ENCODE measurements around the gene FBLN7. TPM values are rescaled to one million over a fixed set of nuclear protein-coding genes. Genes with fewer than 3 reads are reported as not detected.
A peak's percentile ranks its signal among the peaks of the same experiment; 100 is the strongest.

FBLN7 gene
- total RNA-seq, 1 donor from 2014 or later: under 0.01 TPM

DNA sequence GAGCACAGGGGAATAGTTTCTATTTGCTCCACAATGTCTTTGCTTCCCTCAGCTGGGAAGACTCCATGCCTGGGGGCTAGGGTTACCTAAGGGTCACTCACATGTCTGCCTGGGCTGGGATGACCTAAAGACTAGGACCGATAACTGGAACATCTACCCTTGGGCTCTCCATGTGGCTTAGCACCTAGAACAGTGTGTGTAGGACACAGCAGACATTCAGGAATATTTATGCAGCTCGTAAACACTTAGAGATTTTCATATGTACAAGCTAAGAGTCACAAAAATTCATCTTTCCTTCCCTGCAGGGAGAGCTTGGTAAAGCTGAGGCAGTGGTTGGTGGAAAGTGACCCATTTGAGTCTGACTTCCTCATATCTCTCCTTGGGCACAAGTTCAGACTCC lies 55.8 kb downstream of the FBLN7 start:
- Histone ChIP-seq H3K27me3 (ENCODE audit: control insufficient read depth, insufficient read depth, low read length) (no peaks in the 10 kb centered on the region), H3K36me3 (ENCODE audit: control insufficient read depth, insufficient read depth, low read length) (no peaks in the 10 kb centered on the region), H3K4me3 (ENCODE audit: low read depth, low read length) (no peak overlapping the region)
- FAIRE-seq: no peak
- TF ChIP-seq, protein P1, sequence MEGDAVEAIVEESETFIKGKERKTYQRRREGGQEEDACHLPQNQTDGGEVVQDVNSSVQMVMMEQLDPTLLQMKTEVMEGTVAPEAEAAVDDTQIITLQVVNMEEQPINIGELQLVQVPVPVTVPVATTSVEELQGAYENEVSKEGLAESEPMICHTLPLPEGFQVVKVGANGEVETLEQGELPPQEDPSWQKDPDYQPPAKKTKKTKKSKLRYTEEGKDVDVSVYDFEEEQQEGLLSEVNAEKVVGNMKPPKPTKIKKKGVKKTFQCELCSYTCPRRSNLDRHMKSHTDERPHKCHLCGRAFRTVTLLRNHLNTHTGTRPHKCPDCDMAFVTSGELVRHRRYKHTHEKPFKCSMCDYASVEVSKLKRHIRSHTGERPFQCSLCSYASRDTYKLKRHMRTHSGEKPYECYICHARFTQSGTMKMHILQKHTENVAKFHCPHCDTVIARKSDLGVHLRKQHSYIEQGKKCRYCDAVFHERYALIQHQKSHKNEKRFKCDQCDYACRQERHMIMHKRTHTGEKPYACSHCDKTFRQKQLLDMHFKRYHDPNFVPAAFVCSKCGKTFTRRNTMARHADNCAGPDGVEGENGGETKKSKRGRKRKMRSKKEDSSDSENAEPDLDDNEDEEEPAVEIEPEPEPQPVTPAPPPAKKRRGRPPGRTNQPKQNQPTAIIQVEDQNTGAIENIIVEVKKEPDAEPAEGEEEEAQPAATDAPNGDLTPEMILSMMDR (IDR thresholded peaks at IDR 0.05; ENCODE audit: insufficient read depth, low read length, severe bottlenecking): no peak
- no peak for DNase-seq (ENCODE audit: low read depth)

DNA sequence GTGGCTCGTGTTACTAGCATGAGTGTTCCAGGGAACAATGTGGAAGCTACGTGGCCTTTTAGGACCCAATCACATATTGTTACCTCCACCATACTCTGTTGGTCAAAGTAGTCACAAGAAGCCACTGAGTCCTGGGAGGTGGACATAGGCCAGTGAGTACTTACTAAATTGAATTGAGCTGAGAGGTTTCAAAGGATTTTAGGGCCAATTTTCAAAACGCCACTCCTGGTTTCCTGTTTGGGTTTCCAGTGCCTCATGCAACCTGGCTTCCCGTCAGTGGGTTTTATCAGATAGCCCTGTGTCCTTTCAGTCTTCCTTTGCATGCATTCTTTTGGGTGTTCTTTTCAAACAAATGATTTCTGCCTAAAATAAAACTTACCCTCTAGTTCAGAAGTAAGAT lies 56.3 kb downstream of the FBLN7 start:
- FAIRE-seq: no peak
- H3K36me3 ChIP-seq (ENCODE audit: control insufficient read depth, insufficient read depth, low read length): no peaks in the 10 kb centered on the region
- DNase-seq (ENCODE audit: low read depth): no peak

DNA sequence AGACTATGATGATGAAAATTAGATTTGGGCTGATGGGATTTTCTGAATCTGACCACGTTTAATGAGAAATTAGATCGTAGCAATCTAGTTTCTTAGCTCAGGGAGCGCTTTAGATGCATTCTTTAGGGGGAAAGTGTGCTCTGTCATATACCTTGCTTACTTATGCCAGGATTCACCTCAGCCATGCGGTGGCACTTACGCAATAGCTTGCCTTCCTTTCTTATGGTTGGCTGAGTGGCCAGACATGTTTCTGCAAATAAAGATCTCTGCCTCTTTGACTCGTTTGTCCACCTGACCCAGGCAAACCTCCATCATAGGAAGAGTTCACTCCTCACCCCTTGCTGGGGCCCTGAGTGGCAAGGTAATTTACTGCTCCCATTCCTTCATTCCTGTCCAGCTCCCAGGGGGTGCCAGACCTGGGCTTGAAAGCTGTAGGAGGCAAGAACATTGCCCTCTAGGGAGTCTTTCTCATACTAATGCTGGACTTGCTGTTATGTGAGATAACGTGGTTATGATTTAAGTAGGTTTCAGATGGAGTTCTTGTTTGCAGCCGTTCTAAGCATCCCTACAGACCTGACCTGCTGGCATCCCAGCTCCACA lies 57.1 kb downstream of the FBLN7 start:
- no peak for FAIRE-seq
- peak; percentile 52 for DNase-seq (ENCODE audit: low read depth)
- Histone ChIP-seq H3K4me3 (ENCODE audit: low read depth, low read length) (no peak overlapping the region), H3K27me3 (ENCODE audit: control insufficient read depth, insufficient read depth, low read length) (no peaks in the 10 kb centered on the region), H3K36me3 (ENCODE audit: control insufficient read depth, insufficient read depth, low read length) (no peaks in the 10 kb centered on the region)
- TF ChIP-seq, protein P1 (IDR thresholded peaks at IDR 0.05; ENCODE audit: insufficient read depth, low read length, severe bottlenecking): no peak

More for the DNA sequence above, 56.3 kb downstream of the FBLN7 start:
- TF ChIP-seq, protein P1 (IDR thresholded peaks at IDR 0.05; ENCODE audit: insufficient read depth, low read length, severe bottlenecking): no peak
- Histone ChIP-seq H3K27me3 (ENCODE audit: control insufficient read depth, insufficient read depth, low read length) (no peaks in the 10 kb centered on the region), H3K4me3 (ENCODE audit: low read depth, low read length) (no peak overlapping the region)

DNA sequence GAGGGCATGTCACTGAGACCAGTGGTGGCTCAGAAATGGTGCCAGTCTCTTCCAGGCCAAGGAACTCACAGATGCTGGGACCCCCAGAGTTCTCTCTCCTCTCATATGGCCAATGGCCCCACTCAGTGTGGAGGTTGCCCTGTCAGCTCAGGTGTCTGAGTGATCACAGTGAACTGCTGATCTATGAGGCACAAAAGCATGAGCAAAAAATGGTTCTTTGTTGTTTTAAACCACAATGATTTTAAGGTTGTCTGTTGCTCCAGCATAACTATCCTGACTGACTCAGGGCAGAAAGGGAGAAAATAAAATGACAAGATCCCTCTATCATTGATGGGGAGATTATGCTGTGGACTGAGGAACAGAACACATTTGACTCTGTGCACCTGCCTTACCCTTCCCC lies 57.8 kb downstream of the FBLN7 start:
- no peak for FAIRE-seq
- DNase-seq (ENCODE audit: low read depth): no peak

DNA sequence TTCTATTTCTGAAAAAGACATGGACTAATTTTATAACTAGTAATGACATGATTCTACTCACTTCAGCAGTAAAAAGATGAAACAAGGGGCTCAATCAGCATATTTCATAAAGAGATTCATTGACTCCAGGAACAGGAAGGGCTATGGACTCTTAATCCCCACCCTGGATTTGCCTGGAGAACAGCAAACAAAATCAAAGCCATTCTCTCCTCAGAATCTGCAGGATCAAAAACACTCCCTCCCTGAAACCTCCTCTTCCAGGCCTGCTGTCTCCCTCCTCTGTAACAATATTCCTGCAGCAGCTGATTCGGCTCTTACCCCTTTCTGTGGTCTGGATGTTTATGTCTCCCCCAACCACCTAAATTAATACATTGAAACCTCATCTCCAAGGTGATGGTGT lies 59.7 kb downstream of the FBLN7 start:
- H3K4me3 ChIP-seq (ENCODE audit: low read depth, low read length): no peak overlapping the region
- no peaks in the 10 kb centered on the region for H3K27me3 ChIP-seq (ENCODE audit: control insufficient read depth, insufficient read depth, low read length)
- H3K36me3 ChIP-seq (ENCODE audit: control insufficient read depth, insufficient read depth, low read length): no peaks in the 10 kb centered on the region
- FAIRE-seq: no peak
- TF ChIP-seq, protein P1 (IDR thresholded peaks at IDR 0.05; ENCODE audit: insufficient read depth, low read length, severe bottlenecking): no peak
- no peak for DNase-seq (ENCODE audit: low read depth)

More for the DNA sequence above, 57.8 kb downstream of the FBLN7 start:
- H3K4me3 ChIP-seq (ENCODE audit: low read depth, low read length): no peak overlapping the region
- no peaks in the 10 kb centered on the region for H3K36me3 ChIP-seq (ENCODE audit: control insufficient read depth, insufficient read depth, low read length)
- TF ChIP-seq, protein P1 (IDR thresholded peaks at IDR 0.05; ENCODE audit: insufficient read depth, low read length, severe bottlenecking): no peak
- H3K27me3 ChIP-seq (ENCODE audit: control insufficient read depth, insufficient read depth, low read length): no peaks in the 10 kb centered on the region

DNA sequence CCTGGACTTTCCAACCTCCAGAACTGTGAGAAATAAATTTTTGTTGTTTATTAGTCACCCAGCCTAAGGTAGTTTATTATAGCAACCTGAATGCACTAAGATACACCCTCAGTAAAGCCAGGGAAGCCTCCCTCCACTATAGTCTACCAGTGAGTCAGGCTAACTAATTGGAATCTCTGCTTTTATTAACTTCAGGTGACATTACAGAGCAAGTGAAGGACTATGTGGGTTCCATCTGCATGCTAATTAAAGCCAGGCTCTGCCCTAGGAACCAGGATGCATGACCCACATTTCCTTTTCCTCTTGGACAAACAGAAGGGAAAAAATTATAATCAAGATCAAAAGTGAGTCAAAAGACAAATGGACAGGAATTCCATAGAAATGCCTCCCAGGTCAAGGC lies 60.6 kb downstream of the FBLN7 start:
- Histone ChIP-seq H3K36me3 (ENCODE audit: control insufficient read depth, insufficient read depth, low read length) (no peaks in the 10 kb centered on the region), H3K4me3 (ENCODE audit: low read depth, low read length) (no peak overlapping the region), H3K27me3 (ENCODE audit: control insufficient read depth, insufficient read depth, low read length) (no peaks in the 10 kb centered on the region)
- DNase-seq (ENCODE audit: low read depth) (peak; percentile 36), FAIRE-seq (no peak)
- TF ChIP-seq, protein P1 (IDR thresholded peaks at IDR 0.05; ENCODE audit: insufficient read depth, low read length, severe bottlenecking): no peak

All from bronchial epithelial cell (primary cell).